Keratinocyte (primary cell): Measurements from ENCODE around the gene OR8B8. TPM values are rescaled to one million over a fixed set of nuclear protein-coding genes. Genes with fewer than 3 reads are reported as not detected.

Source experiments
- DNase-seq: peaks from one replicate; pipeline ENCODE4 v3.0.0-alpha.2; 2011; ENCODE audit warnings: low read depth, missing footprints, low spot score
- FAIRE-seq: peaks from 2 replicates; lab custom pipeline; 2011; peaks lifted over from hg19 to GRCh38; lab: Jason Lieb, UNC
- H2AFZ ChIP-seq: 2 replicates; pipeline ENCODE4 v1.6.0; 2012; ENCODE audit warnings: low read length, control low read depth, inconsistent platforms; ENCODE audit not compliant: control insufficient read depth
- H3K27ac ChIP-seq: 2 replicates; pipeline ENCODE4 v1.5.1; 2011; ENCODE audit warnings: low read length; ENCODE audit not compliant: control insufficient read depth, insufficient read depth
- H3K27me3 ChIP-seq: 3 replicates; pipeline ENCODE4 v1.6.0; 2011; ENCODE audit warnings: low read length; ENCODE audit not compliant: control insufficient read depth, insufficient read depth; ENCODE audit errors: extremely low read depth
- H3K36me3 ChIP-seq, 2 experiments: 2 replicates in 1 of 2; 3 replicates in 1 of 2; pipeline ENCODE4 v1.5.1; 2011; ENCODE audit warnings: low read length in 2 of 2, mild to moderate bottlenecking in 1 of 2; ENCODE audit not compliant: control insufficient read depth in 2 of 2, insufficient read depth in 2 of 2; ENCODE audit errors: extremely low read depth in 1 of 2
- H3K4me1 ChIP-seq: 3 replicates; pipeline ENCODE4 v1.5.1; 2011; ENCODE audit warnings: low read length; ENCODE audit not compliant: control insufficient read depth, insufficient read depth; ENCODE audit errors: extremely low read depth
- H3K4me2 ChIP-seq: 3 replicates; pipeline ENCODE4 v1.6.0; 2011; ENCODE audit warnings: low read depth, low read length; ENCODE audit not compliant: control insufficient read depth, insufficient read depth; ENCODE audit errors: extremely low read depth
- H3K4me3 ChIP-seq, 3 experiments: fragments of 200-600 bp in 1 of 3; sonication (generic) in 1 of 3; 2 replicates in 2 of 3; 3 replicates in 1 of 3; pipeline ENCODE4 v1.5.1; 2011 to 2016; ENCODE audit warnings: low read length in 3 of 3, mild to moderate bottlenecking in 3 of 3, control low read depth in 2 of 3, inconsistent platforms in 1 of 3, low read depth in 1 of 3, mixed read lengths in 1 of 3, mixed run types in 1 of 3, moderate library complexity in 1 of 3; ENCODE audit not compliant: control insufficient read depth in 2 of 3, insufficient read depth in 2 of 3; ENCODE audit errors: extremely low read depth in 1 of 3
- H3K79me2 ChIP-seq: 2 replicates; pipeline ENCODE4 v1.6.0; 2012; ENCODE audit warnings: low read length; ENCODE audit not compliant: control insufficient read depth, insufficient read depth
- H3K9ac ChIP-seq: 3 replicates; pipeline ENCODE4 v1.6.0; 2011; ENCODE audit warnings: low read length; ENCODE audit not compliant: control insufficient read depth, insufficient read depth; ENCODE audit errors: extremely low read depth
- H3K9me1 ChIP-seq: 3 replicates; pipeline ENCODE4 v1.6.0; 2011; ENCODE audit warnings: low read length; ENCODE audit not compliant: control insufficient read depth, insufficient read depth; ENCODE audit errors: extremely low read depth
- H3K9me3 ChIP-seq: 2 replicates; pipeline ENCODE4 v1.5.1; 2012; ENCODE audit warnings: low read depth, low read length; ENCODE audit not compliant: control insufficient read depth
- H4K20me1 ChIP-seq: 3 replicates; pipeline ENCODE4 v1.6.0; 2011; ENCODE audit warnings: low read length; ENCODE audit not compliant: control insufficient read depth, insufficient read depth; ENCODE audit errors: extremely low read depth
- CTCF ChIP-seq, 3 experiments: IDR thresholded peaks in 1 of 3; conservative IDR thresholded peaks in 1 of 3; optimal IDR thresholded peaks in 1 of 3; 2 replicates in 2 of 3; 3 replicates in 1 of 3; pipeline versions ENCODE3 to v1.5.1; 2011; ENCODE audit warnings: low read length in 3 of 3, mild to moderate bottlenecking in 3 of 3, moderate library complexity in 2 of 3, control low read depth in 1 of 3, inconsistent platforms in 1 of 3; ENCODE audit not compliant: insufficient read depth in 2 of 3; ENCODE audit errors: extremely low read depth in 1 of 3
- EZH2 ChIP-seq: IDR thresholded peaks from one replicate; pipeline ENCODE4 v1.6.1; 2012; ENCODE audit warnings: inconsistent platforms, mild to moderate bottlenecking, low read length, moderate library complexity
- dilution Hi-C: fragments of 300-500 bp; cut with MboI; formaldehyde crosslinking; loops from one replicate; pipeline ENCODE4 v1.7.0; 2020; ENCODE audit warnings: low sequenced_read_pairs; ENCODE audit not compliant: extremely low pct_ligation_motif_present
- polyA plus RNA-seq, 5 experiments: library from polyadenylated mRNA; depleted of rRNA in 3 of 5; stranded (reverse) in 3 of 5; stranded (forward) in 1 of 5; unstranded in 1 of 5; fragments of >200 nt; gene quantifications; 1 replicate in 1 of 5; 2 replicates in 3 of 5; 3 replicates in 1 of 5; pipeline versions ENCODE4 v1.2.1 to v1.2.3, GENCODE V29; 2011 to 2012; ENCODE audit warnings: missing spikeins in 2 of 5, low read depth in 1 of 5, low replicate concordance in 1 of 5

The OR8B8 gene
- polyA plus RNA-seq, 1 donor (not counting 4 experiments of a cell fraction or from before 2014, with no cell fraction given), result not detected

GRCh38 chr11:124463990-124464389 lies 18.5 kb upstream of the OR8B8 start:
- FAIRE-seq, result no peak
- H3K4me3 ChIP-seq, result no peak overlapping the region
- TF ChIP-seq EZH2 (no peak), CTCF (optimal IDR thresholded peaks at IDR 0.05 in 1 of 3, IDR thresholded peaks at IDR 0.05 in 1 of 3, conservative IDR thresholded peaks at IDR 0.05 in 1 of 3; ENCODE audit: extremely low read depth in 1 of 3, insufficient read depth in 2 of 3, low read length in 3 of 3) (no peak)
- no peaks in the 10 kb centered on the region for H3K79me2 ChIP-seq
- no peaks in the 10 kb centered on the region for H3K9me3 ChIP-seq
- no peaks in the 10 kb centered on the region for H3K4me1 ChIP-seq
- DNase-seq, result no peak
- H3K27me3 ChIP-seq, result no peaks in the 10 kb centered on the region
- H4K20me1 ChIP-seq, result no peaks in the 10 kb centered on the region
- dilution Hi-C loops, result no loop called here
- H2AFZ ChIP-seq, result no peak overlapping the region
- no peaks in the 10 kb centered on the region for H3K9me1 ChIP-seq
- no peak overlapping the region for H3K27ac ChIP-seq
- H3K4me2 ChIP-seq, result no peak overlapping the region
- H3K36me3 ChIP-seq, result no peaks in the 10 kb centered on the region
- H3K9ac ChIP-seq, result no peak overlapping the region

GRCh38 chr11:124463324-124463723 lies 17.8 kb upstream of the OR8B8 start:
- H3K9me3 ChIP-seq, result no peaks in the 10 kb centered on the region
- no peak overlapping the region for H3K27ac ChIP-seq
- no peaks in the 10 kb centered on the region for H3K79me2 ChIP-seq
- no peak for DNase-seq
- no peaks in the 10 kb centered on the region for H3K9me1 ChIP-seq
- no peak overlapping the region for H3K4me3 ChIP-seq
- no peaks in the 10 kb centered on the region for H3K27me3 ChIP-seq
- H3K4me1 ChIP-seq, result no peaks in the 10 kb centered on the region
- TF ChIP-seq CTCF (optimal IDR thresholded peaks at IDR 0.05 in 1 of 3, IDR thresholded peaks at IDR 0.05 in 1 of 3, conservative IDR thresholded peaks at IDR 0.05 in 1 of 3; ENCODE audit: extremely low read depth in 1 of 3, insufficient read depth in 2 of 3, low read length in 3 of 3) (no peak), EZH2 (no peak)
- H4K20me1 ChIP-seq, result no peaks in the 10 kb centered on the region
- no peak overlapping the region for H3K9ac ChIP-seq
- FAIRE-seq, result no peak
- H3K4me2 ChIP-seq, result no peak overlapping the region
- H2AFZ ChIP-seq, result no peak overlapping the region
- no peaks in the 10 kb centered on the region for H3K36me3 ChIP-seq
- dilution Hi-C loops, result no loop called here
